Stimulated activated CD4-positive, alpha-beta T cell treated with anti-CD3 and anti-CD28 coated beads, Interleukin-12 subunit alpha, Interleukin-12 subunit beta, amount 100 ng/mL, for 4 hours (primary cell): ENCODE measurements around the gene OSBPL1A.
"Not testable (repeated sequence)": the region's sequence is repeated elsewhere in the genome, so short reads cannot be mapped to it uniquely, and the experiment has no call there.

ENCODE experiments used
- DNase-seq: peaks from one replicate; pipeline ENCODE4 v3.0.0-alpha.2; 2020

OSBPL1A gene

DNA sequence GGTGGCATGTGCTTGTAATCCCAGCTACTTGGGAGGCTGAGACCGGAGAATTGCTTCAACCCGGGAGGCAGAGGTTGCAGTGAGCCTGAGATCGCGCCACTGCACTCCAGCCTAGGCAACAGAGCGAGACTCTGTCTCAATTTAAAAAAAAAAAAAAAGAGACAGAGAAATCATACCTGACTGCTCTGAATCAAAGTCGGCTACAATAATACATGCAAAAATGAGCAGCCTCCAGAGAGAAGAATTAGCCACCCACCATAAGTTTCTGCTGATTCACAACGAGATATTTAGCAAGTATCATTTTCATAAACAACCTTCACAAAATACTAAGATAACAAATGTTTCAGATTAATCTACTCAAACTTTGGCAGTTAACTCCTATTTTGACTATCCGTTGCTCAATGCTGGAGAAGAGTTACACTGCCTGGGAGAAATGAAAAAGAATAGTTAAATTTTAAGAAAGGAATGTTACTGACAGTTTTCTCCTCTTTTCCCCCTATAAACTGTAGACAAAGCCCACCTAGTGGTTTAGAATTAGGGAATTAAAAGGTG is 1.5 kb downstream of the OSBPL1A start:
- no peak for DNase-seq

DNA sequence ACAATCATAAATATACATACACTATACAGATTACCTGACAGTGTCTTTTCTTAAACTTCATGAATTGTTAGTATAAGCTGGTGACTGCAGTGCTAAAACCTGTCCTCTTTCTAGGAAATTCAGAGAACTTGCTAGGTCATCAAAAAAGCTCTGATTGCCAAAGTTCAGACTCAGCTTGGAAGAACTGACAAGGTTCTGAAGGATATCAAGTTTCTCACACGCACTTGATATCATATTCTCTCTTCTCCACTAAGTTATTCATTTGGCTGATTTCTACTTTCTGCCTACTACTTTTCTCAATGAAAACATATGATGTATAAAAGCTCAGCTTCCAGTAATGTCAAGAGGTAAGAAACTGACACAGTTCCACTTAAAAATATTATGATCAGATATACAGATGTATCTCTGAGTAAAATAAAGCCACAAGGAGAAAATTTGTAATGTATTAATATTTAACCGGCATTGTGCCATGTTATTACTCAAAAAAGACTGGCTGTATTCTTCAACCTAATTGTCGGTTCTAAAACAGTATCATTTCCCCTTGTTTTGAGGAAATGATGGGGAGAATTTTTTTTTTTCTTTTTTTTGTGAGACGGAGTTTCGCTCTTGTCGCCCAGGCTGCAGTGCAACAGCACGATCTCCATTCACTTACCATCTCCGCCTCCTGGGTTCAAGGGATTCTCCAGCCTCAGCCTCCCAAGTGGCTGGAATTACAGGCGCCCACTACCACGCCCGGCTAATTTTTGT is 2.4 kb downstream of the OSBPL1A start:
- no peak for DNase-seq

DNA sequence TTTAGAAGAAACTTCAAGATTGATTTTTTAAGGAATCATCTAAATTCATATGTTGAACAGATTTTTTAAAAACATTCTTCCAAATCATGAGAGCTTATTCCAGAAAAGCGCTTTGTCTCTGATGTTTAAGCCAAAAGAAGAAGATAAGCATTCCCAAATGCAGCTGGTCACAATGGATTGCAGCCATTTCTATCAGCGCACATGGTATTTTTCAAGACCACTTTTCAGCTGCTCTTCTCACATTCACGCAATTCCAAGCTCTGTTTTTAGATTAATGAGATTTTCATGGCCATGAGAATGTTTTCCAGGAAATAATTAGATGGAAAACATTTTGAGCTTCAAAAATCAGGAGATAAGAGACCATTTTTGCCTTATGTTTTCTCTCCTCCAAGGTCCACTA is 8.7 kb downstream of the OSBPL1A start:
- no peak for DNase-seq

DNA sequence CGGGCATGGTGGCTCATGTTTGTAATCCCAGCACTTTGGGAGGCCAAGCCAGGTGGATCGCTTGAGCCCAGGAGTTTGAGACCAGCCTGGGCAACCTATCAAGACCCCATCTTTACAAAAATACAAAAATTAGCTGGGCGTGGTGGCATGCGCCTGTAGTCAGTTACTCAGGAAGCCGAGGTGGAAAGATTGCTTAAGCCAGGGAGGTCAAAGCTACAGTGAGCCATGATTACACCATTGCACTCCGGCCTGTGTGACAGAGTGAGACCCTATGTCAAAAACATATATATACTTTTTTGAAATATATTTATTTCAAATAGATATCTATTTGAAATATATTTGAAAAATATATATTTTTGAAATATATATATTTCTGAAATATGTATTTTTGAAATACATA is 10.9 kb downstream of the OSBPL1A start:
- DNase-seq: no peak

DNA sequence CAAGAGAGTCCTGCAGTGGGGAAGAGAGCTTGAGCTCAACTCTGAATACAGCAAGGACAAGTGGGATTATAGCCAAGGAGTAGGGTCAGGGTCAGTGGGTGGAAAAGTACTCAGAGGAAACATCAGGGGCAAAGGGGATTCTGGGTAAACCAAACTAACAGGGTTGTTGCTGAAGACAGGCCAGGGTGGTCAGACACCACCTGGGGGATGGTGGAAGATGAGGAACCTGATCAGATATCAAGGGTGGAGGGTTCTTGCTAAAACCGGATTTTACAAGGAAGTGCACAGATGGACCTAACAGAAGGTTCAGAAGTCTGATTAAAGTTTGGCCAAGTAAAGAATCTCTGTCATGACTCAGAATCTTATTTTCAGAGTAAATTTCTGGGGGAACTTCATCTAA is 16.5 kb downstream of the OSBPL1A start:
- DNase-seq: no peak

DNA sequence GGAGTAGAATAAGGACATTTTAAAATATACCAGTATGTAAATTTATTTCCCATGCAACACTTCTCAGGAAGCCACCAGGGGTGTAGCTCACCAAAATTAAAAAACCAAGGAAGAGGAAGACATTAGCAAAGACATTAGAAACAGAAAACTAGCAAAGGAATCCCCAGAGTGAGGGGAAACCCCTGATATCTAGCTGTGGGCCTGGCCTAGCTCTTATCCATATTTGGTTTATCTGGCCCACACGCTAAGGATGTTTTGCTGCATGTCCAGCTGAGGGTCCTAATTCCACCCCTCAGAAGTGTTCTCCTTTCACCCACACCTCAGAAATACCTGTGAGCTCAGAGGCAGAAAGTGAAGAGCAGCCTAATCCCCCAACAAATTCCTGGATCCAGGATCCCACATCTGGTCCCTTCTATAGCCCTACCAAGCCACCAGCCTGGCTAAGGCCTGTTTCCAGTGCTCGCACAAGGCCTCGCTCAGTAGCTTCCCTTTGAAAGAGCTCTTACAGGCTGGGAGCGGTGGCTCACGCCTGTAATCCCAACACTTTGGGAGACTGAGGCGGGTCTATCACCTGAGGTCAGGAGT is 17.4 kb downstream of the OSBPL1A start:
- DNase-seq: no peak

DNA sequence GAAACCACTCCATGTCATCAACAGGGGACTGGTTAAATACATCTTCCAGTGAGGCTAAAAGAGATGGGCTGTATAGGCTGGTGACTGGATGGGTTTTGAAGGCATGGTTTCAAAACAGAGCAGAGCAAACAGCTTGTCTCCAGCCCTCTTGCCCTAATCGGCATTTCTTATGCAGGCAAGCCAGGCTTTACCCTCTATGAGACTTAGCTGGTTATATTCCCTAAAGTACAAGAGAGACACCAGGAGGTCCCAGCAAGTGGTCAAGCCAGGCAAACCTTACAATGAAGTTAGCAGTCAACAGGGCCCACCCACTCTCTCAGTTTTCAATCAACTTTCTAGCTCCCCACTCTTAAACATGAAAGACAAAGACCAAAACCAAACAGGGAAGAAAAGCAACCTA is 19.0 kb downstream of the OSBPL1A start:
- DNase-seq: no peak

DNA sequence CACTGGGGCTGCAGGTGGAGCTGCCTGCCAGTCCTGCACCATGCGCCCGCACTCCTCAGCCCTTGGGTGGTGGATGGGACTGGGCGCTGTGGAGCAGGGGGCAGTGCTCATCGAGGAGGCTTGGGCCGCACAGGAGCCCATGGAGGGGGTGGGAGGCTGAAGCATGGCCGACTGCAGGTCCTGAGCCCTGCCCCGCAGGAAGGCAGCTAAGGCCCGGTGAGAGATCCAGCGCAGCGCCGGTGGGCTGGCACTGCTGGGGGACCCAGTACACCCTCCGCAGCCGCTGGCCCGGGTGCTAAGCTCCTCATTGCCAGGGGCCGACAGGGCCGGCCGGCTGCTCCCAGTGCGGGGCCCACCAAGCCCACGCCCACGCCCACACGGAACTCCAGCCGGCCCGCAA is 21.1 kb downstream of the OSBPL1A start:
- DNase-seq: not testable (repeated sequence)

DNA sequence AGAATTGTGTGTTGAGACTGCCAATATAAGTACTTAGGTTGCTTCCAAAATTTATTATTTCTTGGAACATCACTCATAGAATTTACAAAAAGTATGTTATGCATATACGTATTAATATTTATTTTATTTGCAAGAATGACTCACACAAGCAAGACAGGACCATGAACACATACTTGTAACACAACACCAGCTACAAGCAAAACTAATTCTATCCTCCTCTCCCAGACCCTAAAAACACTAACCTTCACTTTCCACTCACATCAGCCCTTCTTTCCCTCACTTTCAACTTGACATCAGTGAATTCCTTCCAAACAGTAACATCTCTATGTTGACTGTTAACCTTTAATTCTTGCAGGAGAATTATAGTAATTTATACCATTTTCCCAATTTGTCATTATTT is 24.3 kb downstream of the OSBPL1A start:
- no peak for DNase-seq

DNA sequence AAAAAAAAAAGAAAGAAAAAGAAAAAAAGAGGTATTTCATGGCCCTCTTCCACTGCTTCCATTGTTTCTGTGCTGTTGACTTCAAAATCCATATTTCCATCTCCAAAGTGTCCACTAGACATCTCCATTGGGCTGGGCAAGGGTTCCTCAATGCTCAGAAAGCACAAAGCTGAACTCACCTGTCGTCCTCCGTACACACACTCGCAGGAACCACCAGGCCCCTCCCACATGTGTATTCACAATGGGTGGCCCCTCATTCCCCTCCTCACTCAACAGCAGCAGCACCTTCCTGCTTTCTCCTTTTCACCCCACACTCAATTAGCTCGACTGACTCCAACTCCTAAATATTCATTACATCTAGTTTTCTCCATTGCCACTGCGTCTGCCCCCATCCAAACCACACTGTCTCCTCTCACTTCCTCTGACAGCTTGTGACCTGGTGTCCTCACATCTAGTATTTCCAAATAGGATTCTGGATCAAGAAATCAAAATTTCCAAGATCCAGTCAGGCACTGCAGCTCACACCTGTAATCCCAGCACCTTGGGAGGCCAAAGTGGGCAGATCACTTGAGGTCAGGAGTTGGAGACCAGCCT is 25.2 kb downstream of the OSBPL1A start:
- no peak for DNase-seq

DNA sequence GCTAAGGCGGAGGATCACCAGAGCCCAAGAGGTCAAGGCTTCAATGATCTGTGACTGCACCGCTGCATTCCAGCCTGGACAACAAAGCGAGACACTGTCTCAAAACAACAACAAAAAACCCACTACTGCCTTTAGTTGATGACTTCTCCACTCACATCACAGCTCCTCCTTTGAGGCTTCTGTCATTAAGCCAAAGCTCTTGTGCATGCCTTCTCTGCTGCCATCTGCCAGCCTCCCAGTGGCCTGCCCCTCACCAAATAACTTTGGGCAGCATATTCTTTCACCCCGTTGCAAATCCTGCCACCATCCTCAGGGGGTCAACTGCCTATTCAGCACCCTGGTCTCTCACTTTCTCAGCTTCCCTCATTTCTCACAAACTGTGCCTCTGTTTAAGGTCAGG is 27.5 kb downstream of the OSBPL1A start:
- DNase-seq: no peak

DNA sequence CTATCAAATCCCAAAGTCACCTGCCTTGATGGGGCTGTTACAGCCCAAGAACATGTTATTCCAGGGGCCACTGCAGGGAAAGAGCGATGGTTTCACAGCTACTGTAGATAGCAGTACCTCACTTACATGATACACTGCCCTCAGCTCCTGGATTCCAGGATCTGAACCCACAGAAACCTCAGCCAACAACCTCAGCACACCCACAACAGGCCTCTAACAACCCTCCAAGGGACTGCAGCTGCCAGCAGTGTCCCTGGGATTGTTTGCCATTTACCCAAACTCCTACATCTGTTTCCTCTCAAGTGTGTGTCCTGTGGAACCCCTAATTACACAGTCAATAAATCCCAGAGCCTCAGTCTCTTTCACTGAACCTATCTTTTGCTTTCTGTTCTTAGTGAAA is 28.2 kb downstream of the OSBPL1A start:
- DNase-seq: no peak

DNA sequence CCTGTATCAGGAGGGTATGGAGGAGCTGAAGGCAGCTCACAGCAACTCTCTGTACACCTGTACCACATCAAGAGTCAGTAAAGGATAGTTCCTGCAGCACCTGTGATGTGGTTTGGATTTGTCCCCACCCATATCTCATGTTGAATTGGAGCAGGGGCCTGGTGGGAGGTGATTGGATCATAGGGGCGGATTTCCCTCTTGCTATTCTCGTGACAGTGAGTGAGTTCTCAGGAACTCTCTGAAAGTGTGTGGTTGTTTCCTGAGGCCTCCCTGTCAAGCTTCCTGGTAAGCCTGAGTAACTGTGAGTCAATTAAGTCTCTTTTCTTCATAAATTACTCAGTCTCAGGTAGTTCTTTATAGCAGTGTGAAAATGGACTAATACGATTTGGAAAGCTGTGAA is 28.9 kb downstream of the OSBPL1A start:
- DNase-seq: peak; percentile 38

DNA sequence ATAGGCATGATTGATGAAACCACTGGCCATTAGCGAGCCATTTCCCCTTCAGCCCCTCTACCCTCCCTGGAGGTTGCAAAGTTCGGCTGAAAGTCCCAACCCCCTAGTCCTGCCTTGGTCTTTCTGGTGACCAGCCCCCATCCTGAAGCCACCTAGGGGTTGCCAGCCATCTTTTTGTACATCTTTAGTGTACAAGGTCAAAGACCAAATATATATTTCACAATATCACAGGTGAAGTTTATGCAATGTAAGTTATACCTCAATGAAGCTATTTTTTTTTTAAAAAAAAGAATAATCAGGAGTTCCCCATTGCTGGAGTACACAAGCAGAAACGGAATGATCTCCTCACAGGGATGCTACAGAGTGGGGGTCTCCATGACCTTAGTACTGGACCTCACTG is 31.3 kb downstream of the OSBPL1A start:
- no peak for DNase-seq

DNA sequence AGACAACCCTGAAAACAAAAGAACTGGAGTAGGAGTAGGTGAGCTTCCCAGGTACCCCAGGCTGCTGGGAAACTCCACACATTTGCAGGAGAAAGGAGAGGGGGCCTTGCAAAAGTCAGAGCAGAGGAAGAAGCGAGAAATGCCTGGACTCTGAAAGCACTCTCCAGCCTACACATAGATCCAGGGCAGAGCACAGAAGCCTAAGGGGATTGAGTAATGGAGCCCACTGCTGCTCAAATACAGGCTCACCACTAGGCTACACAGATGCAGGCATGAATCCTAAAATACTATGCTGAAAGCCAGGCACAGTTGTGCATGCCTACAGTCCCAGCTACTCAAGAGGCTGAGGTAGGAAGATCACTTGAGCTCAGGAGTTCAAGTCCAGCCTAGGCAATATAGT is 33.4 kb downstream of the OSBPL1A start:
- DNase-seq: no peak

DNA sequence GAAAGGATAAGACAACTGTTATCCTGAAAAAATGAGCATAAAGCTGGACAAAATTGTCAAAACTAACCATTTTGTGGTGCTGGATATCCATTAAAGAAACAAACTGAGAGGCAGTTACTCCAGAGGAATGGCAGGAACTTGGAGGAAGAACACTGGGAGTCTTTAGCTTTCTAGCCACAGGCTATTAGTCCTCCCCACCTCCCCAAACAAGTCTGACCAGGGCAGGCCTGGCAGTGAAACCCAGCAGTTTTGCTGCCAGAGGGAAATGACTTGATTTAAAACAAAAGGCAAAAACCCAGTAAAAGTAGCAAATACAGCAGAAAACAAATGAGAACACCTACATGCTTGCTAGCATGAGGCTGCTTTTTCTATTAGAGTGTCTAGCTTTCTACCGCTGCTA is 34.9 kb downstream of the OSBPL1A start:
- DNase-seq: no peak

DNA sequence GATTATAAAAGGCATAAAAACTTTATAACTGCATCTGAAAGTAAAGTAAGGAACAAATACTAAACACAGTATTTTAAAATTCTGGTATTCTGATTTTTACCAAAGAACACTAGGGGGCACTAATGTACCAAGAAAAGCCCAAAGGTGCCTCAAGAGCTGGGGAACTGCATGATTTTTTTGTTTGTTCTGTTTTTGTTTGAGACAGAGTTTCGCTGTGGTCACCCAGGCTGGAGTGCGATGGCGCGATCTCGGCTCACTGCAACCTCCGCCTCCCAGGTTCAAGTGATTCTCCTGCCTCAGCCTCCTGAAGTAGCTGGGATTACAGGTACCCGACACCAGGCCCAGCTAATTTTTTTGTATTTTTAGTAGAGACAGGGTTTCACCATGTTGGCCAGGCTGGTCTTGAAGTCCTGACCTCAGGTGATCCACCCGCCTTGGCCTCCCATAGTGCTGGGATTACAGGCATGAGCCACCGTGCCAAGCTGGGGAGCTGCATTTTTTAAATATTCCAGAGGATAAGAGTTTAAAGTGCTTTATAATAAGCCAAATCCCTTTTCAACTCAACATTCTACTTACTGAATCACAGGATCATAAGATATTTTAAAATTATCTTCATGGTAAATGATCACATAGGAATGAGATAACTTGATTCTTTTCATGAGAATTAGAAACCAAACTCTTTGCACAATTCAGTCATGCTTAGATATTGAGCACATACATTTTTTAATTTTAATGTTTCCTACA is 37.7 kb downstream of the OSBPL1A start:
- not testable (repeated sequence) for DNase-seq

DNA sequence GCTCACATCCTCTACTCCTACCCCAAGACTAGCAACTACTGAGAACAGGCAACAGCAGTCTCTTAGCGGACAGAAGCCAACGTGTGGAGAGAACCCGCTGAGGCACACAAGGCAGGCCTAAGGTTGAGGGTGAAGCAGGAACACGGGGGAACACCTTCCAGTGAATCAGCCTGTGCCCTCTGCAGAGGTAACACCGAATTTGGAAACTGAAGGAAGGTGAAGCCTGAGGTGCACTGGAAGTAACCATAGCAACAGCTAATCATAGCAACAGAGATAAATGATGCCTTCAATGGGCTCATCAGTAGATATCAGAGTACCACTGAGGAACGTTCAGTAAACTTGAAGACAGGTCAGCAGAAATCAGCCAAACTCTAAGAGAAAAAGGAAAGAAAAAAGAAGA is 43.3 kb downstream of the OSBPL1A start:
- no peak for DNase-seq

DNA sequence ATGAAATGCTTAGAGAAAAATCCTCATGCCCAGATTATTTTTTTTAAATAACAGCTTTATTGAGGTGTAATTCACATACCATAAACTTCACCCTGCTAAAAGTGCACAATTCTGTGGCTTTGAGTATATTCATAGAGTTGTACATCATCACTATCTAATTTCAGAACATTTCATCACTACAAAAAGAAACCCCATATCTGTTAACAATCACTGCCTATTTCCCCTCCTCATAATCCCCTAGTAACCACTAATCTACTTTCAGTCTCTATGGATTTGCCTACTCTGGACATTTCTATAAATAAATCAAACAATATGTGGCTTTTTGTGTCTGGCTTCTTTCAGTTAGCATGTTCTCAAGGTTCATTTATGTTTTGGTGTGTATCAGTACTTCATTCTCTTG is 51.4 kb downstream of the OSBPL1A start:
- DNase-seq: no peak

DNA sequence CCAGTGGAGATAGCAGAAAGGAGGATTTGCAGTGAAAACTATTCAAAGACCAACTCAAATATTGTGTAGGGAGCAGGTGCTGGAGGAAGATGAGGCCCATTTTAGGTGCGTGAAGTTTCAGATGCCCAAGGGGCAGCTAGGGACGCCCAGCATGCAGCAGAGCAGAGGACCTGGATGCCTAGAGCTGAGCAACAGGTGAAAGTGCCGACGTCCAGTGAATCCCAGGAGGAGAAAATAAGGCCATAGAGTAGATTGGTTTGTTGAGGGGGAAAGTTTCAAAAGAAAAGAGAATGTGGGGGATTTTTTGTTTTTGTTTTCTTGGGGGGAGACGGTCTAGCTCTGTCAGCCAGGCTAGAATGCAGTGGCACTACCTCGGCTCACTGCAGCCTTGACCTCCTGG is 53.1 kb downstream of the OSBPL1A start:
- no peak for DNase-seq

DNA sequence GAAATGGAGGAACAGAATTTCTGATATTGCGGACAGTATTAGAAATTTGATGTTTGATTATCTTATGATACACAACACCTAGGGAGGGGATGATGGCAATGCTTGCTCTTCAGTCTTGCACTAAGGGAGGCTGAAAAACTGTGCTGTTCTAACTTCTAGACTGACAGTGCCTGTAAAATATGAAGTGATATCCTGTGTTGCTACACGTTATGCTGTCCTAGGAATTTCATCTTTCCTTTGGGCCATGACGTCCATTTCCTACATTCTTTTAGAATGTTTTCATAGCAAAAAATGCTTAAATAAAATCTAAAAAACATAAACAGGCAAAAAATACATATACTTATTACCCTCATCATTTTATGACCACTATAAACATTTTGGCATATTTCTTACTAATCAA is 55.3 kb downstream of the OSBPL1A start:
- no peak for DNase-seq

DNA sequence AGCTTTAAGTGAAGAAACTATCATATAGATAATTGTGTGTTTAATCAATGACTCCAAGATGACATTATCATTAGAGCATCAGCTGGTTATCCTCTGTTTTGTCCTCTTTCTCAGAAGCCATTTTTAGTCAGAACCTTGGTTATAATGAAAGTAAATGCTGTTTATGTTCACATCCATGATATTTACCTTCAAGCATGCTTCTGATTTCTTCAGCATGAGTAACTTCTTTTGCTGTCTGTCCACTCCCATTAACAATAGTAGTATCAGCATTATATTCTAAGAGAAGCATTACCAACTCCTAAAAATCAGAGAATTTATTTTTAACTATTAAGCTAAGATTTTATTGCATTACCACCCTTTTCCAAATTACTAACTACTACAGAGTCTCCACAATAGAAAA is 56.3 kb downstream of the OSBPL1A start:
- no peak for DNase-seq

DNA sequence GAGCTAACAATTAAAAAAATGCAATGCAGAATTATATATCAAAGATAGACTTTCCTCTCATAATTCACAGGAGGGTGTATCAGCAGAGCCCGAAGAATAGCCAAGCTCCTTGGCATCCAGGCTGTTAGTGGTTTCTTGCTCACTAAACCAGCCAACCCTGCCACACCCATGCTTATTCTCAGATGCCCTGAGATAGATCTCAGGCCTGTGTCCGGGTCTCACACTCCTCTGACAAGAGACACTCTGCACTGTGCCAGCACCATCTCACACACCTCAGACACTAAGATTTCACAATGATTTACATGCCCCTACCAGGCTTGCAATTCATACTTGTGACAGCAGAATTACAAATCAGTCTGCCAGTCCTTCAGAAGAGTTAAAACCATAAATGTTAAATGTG is 64.5 kb downstream of the OSBPL1A start:
- no peak for DNase-seq

DNA sequence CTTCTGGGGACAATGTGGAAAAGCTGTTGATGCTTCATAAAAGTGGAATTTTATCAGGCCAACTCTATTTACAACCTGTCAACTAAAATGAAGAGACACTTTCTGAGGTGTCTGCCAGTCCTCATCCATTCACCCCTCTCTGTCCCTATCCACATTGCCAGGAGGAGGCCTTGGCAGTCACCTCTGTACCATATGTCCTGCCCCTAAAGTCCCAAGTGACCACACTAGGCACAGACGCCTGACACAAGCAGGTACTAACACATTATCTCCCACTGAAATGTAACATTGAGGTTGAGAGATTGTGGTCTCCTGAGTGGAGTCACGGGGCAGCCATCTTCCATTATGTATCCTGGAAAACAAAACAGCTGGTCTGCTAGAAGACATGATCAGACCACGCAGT is 71.4 kb downstream of the OSBPL1A start:
- DNase-seq: no peak
